Measurements from ENCODE around the gene LPCAT1.

DNA sequence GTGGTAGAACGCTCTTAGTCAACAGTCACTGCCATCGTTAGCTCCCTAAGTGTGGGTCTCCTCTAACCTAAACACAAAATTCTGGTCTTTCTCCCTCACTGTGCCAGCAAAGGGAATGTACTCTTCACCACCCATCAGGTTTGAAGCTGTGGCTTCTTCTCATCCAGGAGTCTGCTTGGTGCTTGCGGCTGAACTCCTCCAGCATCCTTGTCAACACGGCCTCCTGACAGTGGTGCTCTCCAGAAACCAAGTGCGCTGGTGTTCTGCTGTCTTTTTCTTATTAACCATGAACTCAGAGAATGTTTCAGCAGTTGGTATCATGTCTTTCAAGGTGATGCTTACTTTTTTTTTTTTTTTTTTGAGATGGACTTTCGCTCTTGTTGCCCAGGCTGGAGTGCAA, 23.9 kb upstream of the LPCAT1 start:
- TF ChIP-seq YY1 (IDR thresholded peaks at IDR 0.05; ENCODE audit: insufficient read depth, insufficient read length), result no peak
- TF ChIP-seq SUZ12 (IDR thresholded peaks at IDR 0.05; ENCODE audit: extremely low read depth, insufficient read depth, insufficient read length), result no peak
